Fibroblast of peridontal ligament (primary cell): Measurements from ENCODE around the gene PDIK1L.
"Not testable (repeated sequence)": the region's sequence is repeated elsewhere in the genome, so short reads cannot be mapped to it uniquely, and the experiment has no call there.

ENCODE experiments used
- DNase-seq: peaks from one replicate; pipeline ENCODE4 v3.0.0-alpha.2; 2010; ENCODE audit errors: extremely low read depth

The PDIK1L gene

GRCh38 chr1:26090893-26091292 is 20.7 kb upstream of the PDIK1L start:
- DNase-seq: no peak

GRCh38 chr1:26092422-26092821 is 19.2 kb upstream of the PDIK1L start:
- DNase-seq: no peak

- DNase-seq: not testable (repeated sequence)
Measured at GRCh38 chr1:26093569-26093968, 18.1 kb upstream of the PDIK1L start.

GRCh38 chr1:26094076-26094669 is 17.5 kb upstream of the PDIK1L start:
- DNase-seq: no peak

- no peak for DNase-seq
Measured at GRCh38 chr1:26094677-26095383, 16.8 kb upstream of the PDIK1L start.

- no peak for DNase-seq
Measured at GRCh38 chr1:26096471-26096870, 15.2 kb upstream of the PDIK1L start.

GRCh38 chr1:26097696-26098095 is 13.9 kb upstream of the PDIK1L start:
- DNase-seq: no peak

GRCh38 chr1:26098602-26099001 is 13.0 kb upstream of the PDIK1L start:
- DNase-seq: no peak

- DNase-seq: no peak
Measured at GRCh38 chr1:26099780-26100179, 11.8 kb upstream of the PDIK1L start.

GRCh38 chr1:26100204-26100603 is 11.4 kb upstream of the PDIK1L start:
- DNase-seq: not testable (repeated sequence)

GRCh38 chr1:26102119-26102518 is 9.5 kb upstream of the PDIK1L start:
- no peak for DNase-seq

- DNase-seq: no peak
Measured at GRCh38 chr1:26102526-26102925, 9.1 kb upstream of the PDIK1L start.

GRCh38 chr1:26105226-26105548 is 6.4 kb upstream of the PDIK1L start:
- not testable (repeated sequence) for DNase-seq

GRCh38 chr1:26109229-26110164 is 2.1 kb upstream of the PDIK1L start:
- DNase-seq: no peak

- DNase-seq: peak; percentile 45
Measured at GRCh38 chr1:26110731-26111529, 694 bp upstream of the PDIK1L start.

GRCh38 chr1:26112407-26112775 is 767 bp downstream of the PDIK1L start:
- no peak for DNase-seq

- no peak for DNase-seq
Measured at GRCh38 chr1:26114165-26114927, 2.7 kb downstream of the PDIK1L start.

GRCh38 chr1:26119892-26120608 is 8.4 kb downstream of the PDIK1L start:
- DNase-seq: no peak

- DNase-seq: no peak
Measured at GRCh38 chr1:26121854-26122773, 10.5 kb downstream of the PDIK1L start.
